HUES64 (cell line): ENCODE data around the gene CMTM4.

ENCODE experiments used
- H3K27ac ChIP-seq: 2 replicates; pipeline ENCODE4 v1.7.0; 2013; ENCODE audit warnings: low read depth, low read length, inconsistent platforms
- H3K27me3 ChIP-seq: 2 replicates; pipeline ENCODE4 v1.6.1; 2013; ENCODE audit warnings: mild to moderate bottlenecking, low read length; ENCODE audit not compliant: insufficient read depth
- H3K36me3 ChIP-seq: 2 replicates; pipeline ENCODE4 v1.6.1; 2013; ENCODE audit warnings: mild to moderate bottlenecking, low read length; ENCODE audit not compliant: insufficient read depth
- H3K4me1 ChIP-seq: 2 replicates; pipeline ENCODE4 v1.6.1; 2013; ENCODE audit warnings: mild to moderate bottlenecking, low read length, moderate library complexity; ENCODE audit not compliant: insufficient read depth
- H3K4me3 ChIP-seq: 2 replicates; pipeline ENCODE4 v1.5.1; 2013; ENCODE audit warnings: mild to moderate bottlenecking, low read length, moderate library complexity
- H3K9ac ChIP-seq: 2 replicates; pipeline ENCODE4 v1.6.1; 2013; ENCODE audit warnings: mild to moderate bottlenecking, low read depth, low read length
- H3K9me3 ChIP-seq: 2 replicates; pipeline ENCODE4 v1.6.1; 2013; ENCODE audit warnings: low read depth, low read length; ENCODE audit not compliant: insufficient read depth
- WGBS: fragments of 150-250, 120-280 bp; methylation state at CpG from one replicate; pipeline ENCODE4 v1.1.7; 2013; ENCODE audit warnings: missing lambda C conversion rate; 5-methylcytosine and 5-hydroxymethylcytosine counted together

The CMTM4 gene

GRCh38 chr16:66622863-66623262, 73.7 kb downstream of the CMTM4 start:
- H3K9ac ChIP-seq = no peak overlapping the region
- H3K9me3 ChIP-seq = no peaks in the 10 kb centered on the region
- H3K27ac ChIP-seq = no peak overlapping the region
- H3K4me1 ChIP-seq = peaks cover 12% of the 10 kb centered on the region; the same call in 1 of the 2 replicates
- no peaks in the 10 kb centered on the region for H3K27me3 ChIP-seq
- 90% methylated on average over 3 of the region's 3 CpGs for WGBS
- no peak overlapping the region for H3K4me3 ChIP-seq
- peaks cover 40% of the 10 kb centered on the region for H3K36me3 ChIP-seq

- H3K9ac ChIP-seq = no peak overlapping the region
- H3K9me3 ChIP-seq = no peaks in the 10 kb centered on the region
- no peak overlapping the region for H3K27ac ChIP-seq
- peaks cover 21% of the 10 kb centered on the region for H3K4me1 ChIP-seq
- no peaks in the 10 kb centered on the region for H3K27me3 ChIP-seq
- H3K36me3 ChIP-seq = peaks cover 40% of the 10 kb centered on the region
- no peak overlapping the region for H3K4me3 ChIP-seq
- WGBS = 96% methylated on average over 14 of the region's 14 CpGs
These were observed 74.6 kb downstream of the CMTM4 start for GRCh38 chr16:66621973-66622372.

- no peak overlapping the region for H3K4me3 ChIP-seq
- no peak overlapping the region for H3K9ac ChIP-seq
- no peaks in the 10 kb centered on the region for H3K9me3 ChIP-seq
- H3K4me1 ChIP-seq = peaks cover 31% of the 10 kb centered on the region
- peaks cover 40% of the 10 kb centered on the region for H3K36me3 ChIP-seq
- no peaks in the 10 kb centered on the region for H3K27me3 ChIP-seq
- no peak overlapping the region for H3K27ac ChIP-seq
- WGBS = 88% methylated on average over 8 of the region's 8 CpGs
These were observed 76.1 kb downstream of the CMTM4 start for GRCh38 chr16:66620429-66620795.

- H3K9me3 ChIP-seq = no peaks in the 10 kb centered on the region
- H3K27me3 ChIP-seq = no peaks in the 10 kb centered on the region
- H3K27ac ChIP-seq = no peak overlapping the region
- no peak overlapping the region for H3K9ac ChIP-seq
- 83% methylated on average over 11 of the region's 12 CpGs for WGBS
- H3K4me1 ChIP-seq = peaks cover 31% of the 10 kb centered on the region
- peaks cover 45% of the 10 kb centered on the region for H3K36me3 ChIP-seq
- H3K4me3 ChIP-seq = no peak overlapping the region
These were observed 76.8 kb downstream of the CMTM4 start for GRCh38 chr16:66619534-66620428.

- Histone ChIP-seq H3K36me3 (peaks cover 54% of the 10 kb centered on the region), H3K4me3 (no peak overlapping the region), H3K9me3 (no peaks in the 10 kb centered on the region), H3K9ac (no peak overlapping the region), H3K27me3 (no peaks in the 10 kb centered on the region), H3K4me1 (peaks cover 31% of the 10 kb centered on the region), H3K27ac (no peak overlapping the region)
- 87% methylated on average over 10 of the region's 10 CpGs for WGBS
These were observed 77.8 kb downstream of the CMTM4 start for GRCh38 chr16:66618588-66619375.

- H3K36me3 ChIP-seq = peaks cover 55% of the 10 kb centered on the region
- H3K27ac ChIP-seq = no peak overlapping the region
- H3K9me3 ChIP-seq = peaks cover 3% of the 10 kb centered on the region; the same call in 1 of the 2 replicates
- H3K9ac ChIP-seq = no peak overlapping the region
- peaks cover 31% of the 10 kb centered on the region for H3K4me1 ChIP-seq
- no peak overlapping the region for H3K4me3 ChIP-seq
- WGBS = 86% methylated on average over 7 of the region's 7 CpGs
- H3K27me3 ChIP-seq = no peaks in the 10 kb centered on the region
These were observed 78.8 kb downstream of the CMTM4 start for GRCh38 chr16:66617728-66618127.

- Histone ChIP-seq H3K9ac (no peak overlapping the region), H3K4me1 (peaks cover 31% of the 10 kb centered on the region), H3K4me3 (no peak overlapping the region), H3K27me3 (no peaks in the 10 kb centered on the region), H3K27ac (peak overlapping the region; percentile 71; the same call in 1 of the 2 replicates), H3K36me3 (peaks cover 55% of the 10 kb centered on the region), H3K9me3 (peaks cover 3% of the 10 kb centered on the region; the same call in 1 of the 2 replicates)
- WGBS = 65% methylated on average over 2 of the region's 2 CpGs
These were observed 79.5 kb downstream of the CMTM4 start for GRCh38 chr16:66617010-66617434.

GRCh38 chr16:66616592-66616991, 80.0 kb downstream of the CMTM4 start:
- peak overlapping the region; percentile 71; the same call in 1 of the 2 replicates for H3K27ac ChIP-seq
- no peaks in the 10 kb centered on the region for H3K27me3 ChIP-seq
- peaks cover 55% of the 10 kb centered on the region for H3K36me3 ChIP-seq
- H3K4me1 ChIP-seq = peaks cover 31% of the 10 kb centered on the region
- H3K9me3 ChIP-seq = peaks cover 3% of the 10 kb centered on the region; the same call in 1 of the 2 replicates
- H3K9ac ChIP-seq = no peak overlapping the region
- no peak overlapping the region for H3K4me3 ChIP-seq
- WGBS = 46% methylated on average over 9 of the region's 9 CpGs

GRCh38 chr16:66616169-66616568, 80.4 kb downstream of the CMTM4 start:
- H3K36me3 ChIP-seq = peaks cover 55% of the 10 kb centered on the region
- peak overlapping the region; percentile 71; the same call in 1 of the 2 replicates for H3K27ac ChIP-seq
- no peaks in the 10 kb centered on the region for H3K27me3 ChIP-seq
- peaks cover 3% of the 10 kb centered on the region; the same call in 1 of the 2 replicates for H3K9me3 ChIP-seq
- WGBS = 90% methylated on average over 2 of the region's 4 CpGs
- no peak overlapping the region for H3K9ac ChIP-seq
- H3K4me1 ChIP-seq = peaks cover 31% of the 10 kb centered on the region
- no peak overlapping the region for H3K4me3 ChIP-seq

- no peaks in the 10 kb centered on the region for H3K27me3 ChIP-seq
- 90% methylated on average over 11 of the region's 12 CpGs for WGBS
- no peak overlapping the region for H3K9ac ChIP-seq
- H3K9me3 ChIP-seq = peaks cover 3% of the 10 kb centered on the region; the same call in 1 of the 2 replicates
- H3K27ac ChIP-seq = no peak overlapping the region
- H3K36me3 ChIP-seq = peaks cover 63% of the 10 kb centered on the region
- no peak overlapping the region for H3K4me3 ChIP-seq
- H3K4me1 ChIP-seq = peaks cover 22% of the 10 kb centered on the region
These were observed 82.3 kb downstream of the CMTM4 start for GRCh38 chr16:66614161-66614802.
